ENCODE data around the gene ZSCAN9.

ZSCAN9 gene

GRCh38 chr6:28252009-28252975, 27.2 kb downstream of the ZSCAN9 start, which contains the start of gene ZKSCAN4:
Gene ZKSCAN4 (minus strand): TSS chr6:28252269. CDS start chr6:28251980, 289 bp downstream.
- Histone ChIP-seq H2AFZ (ENCODE audit: low read depth, low read length) (peak within 1 kb of the TSS; percentile 94), H3K36me3 (ENCODE audit: insufficient read depth, low read length) (peaks cover 10% of the 10 kb centered on the region), H3K4me2 (ENCODE audit: insufficient read depth, low read length) (peak within 1 kb of the TSS; percentile 82), H3K9me3 (ENCODE audit: insufficient read depth, low read length, severe bottlenecking) (no peaks in the 10 kb centered on the region), H3K4me3 (ENCODE audit: low read depth in 1 of 2, low read length in 2 of 2) (peak within 1 kb of the TSS; percentile 94), H4K20me1 (ENCODE audit: insufficient read depth, low read length) (no peaks in the 10 kb centered on the region), H3K27me3 (ENCODE audit: insufficient read depth, low read length, poor library complexity) (no peaks in the 10 kb centered on the region), H3K27ac (ENCODE audit: low read length) (peak within 1 kb of the TSS; percentile 86), H3K79me2 (ENCODE audit: insufficient read depth, low read length) (peaks cover 22% of the 10 kb centered on the region), H3K9ac (ENCODE audit: low read depth, low read length) (peak within 1 kb of the TSS; percentile 83), H3K4me1 (ENCODE audit: insufficient read depth, low read length) (peaks cover 27% of the 10 kb centered on the region)
- DNase-seq (peak; percentile 88), ATAC-seq (ENCODE audit: insufficient read depth, low read depth) (peak; percentile 95)
- TF ChIP-seq EZH2 (IDR thresholded peaks at IDR 0.05; ENCODE audit: borderline replicate concordance, low read depth, low read length, severe bottlenecking) (no peak), CTCF (IDR thresholded peaks at IDR 0.05; ENCODE audit: borderline replicate concordance, extremely low read depth, low read length, poor library complexity, severe bottlenecking) (no peak)

GRCh38 chr6:28254121-28254519, 29.0 kb downstream of the ZSCAN9 start:
- H3K27ac ChIP-seq (ENCODE audit: low read length): no peak overlapping the region
- H3K4me2 ChIP-seq (ENCODE audit: insufficient read depth, low read length): no peak overlapping the region
- no peaks in the 10 kb centered on the region for H3K27me3 ChIP-seq (ENCODE audit: insufficient read depth, low read length, poor library complexity)

GRCh38 chr6:28257042-28257441, 32.0 kb downstream of the ZSCAN9 start:
- Histone ChIP-seq H3K4me2 (ENCODE audit: insufficient read depth, low read length) (no peak overlapping the region), H3K27me3 (ENCODE audit: insufficient read depth, low read length, poor library complexity) (no peaks in the 10 kb centered on the region), H3K9me3 (ENCODE audit: insufficient read depth, low read length, severe bottlenecking) (no peaks in the 10 kb centered on the region), H3K79me2 (ENCODE audit: insufficient read depth, low read length) (peaks cover 3% of the 10 kb centered on the region), H3K36me3 (ENCODE audit: insufficient read depth, low read length) (no peaks in the 10 kb centered on the region), H3K4me3 (ENCODE audit: low read depth in 1 of 2, low read length in 2 of 2) (no peak overlapping the region), H2AFZ (ENCODE audit: low read depth, low read length) (no peak overlapping the region), H3K27ac (ENCODE audit: low read length) (no peak overlapping the region), H3K4me1 (ENCODE audit: insufficient read depth, low read length) (peaks cover 11% of the 10 kb centered on the region), H3K9ac (ENCODE audit: low read depth, low read length) (no peak overlapping the region), H4K20me1 (ENCODE audit: insufficient read depth, low read length) (no peaks in the 10 kb centered on the region)
- ATAC-seq (ENCODE audit: insufficient read depth, low read depth) (no peak), DNase-seq (no peak)
- no peak for TF ChIP-seq EZH2 (IDR thresholded peaks at IDR 0.05; ENCODE audit: borderline replicate concordance, low read depth, low read length, severe bottlenecking)
- TF ChIP-seq CTCF (IDR thresholded peaks at IDR 0.05; ENCODE audit: borderline replicate concordance, extremely low read depth, low read length, poor library complexity, severe bottlenecking): no peak

More at GRCh38 chr6:28254121-28254519, 29.0 kb downstream of the ZSCAN9 start:
- ATAC-seq (ENCODE audit: insufficient read depth, low read depth): no peak
- DNase-seq: no peak
- Histone ChIP-seq H3K9ac (ENCODE audit: low read depth, low read length) (no peak overlapping the region), H4K20me1 (ENCODE audit: insufficient read depth, low read length) (no peaks in the 10 kb centered on the region), H3K4me1 (ENCODE audit: insufficient read depth, low read length) (peaks cover 27% of the 10 kb centered on the region), H3K79me2 (ENCODE audit: insufficient read depth, low read length) (peaks cover 22% of the 10 kb centered on the region), H3K4me3 (ENCODE audit: low read depth in 1 of 2, low read length in 2 of 2) (no peak overlapping the region), H3K36me3 (ENCODE audit: insufficient read depth, low read length) (peaks cover 5% of the 10 kb centered on the region), H2AFZ (ENCODE audit: low read depth, low read length) (no peak overlapping the region), H3K9me3 (ENCODE audit: insufficient read depth, low read length, severe bottlenecking) (no peaks in the 10 kb centered on the region)
- TF ChIP-seq CTCF (IDR thresholded peaks at IDR 0.05; ENCODE audit: borderline replicate concordance, extremely low read depth, low read length, poor library complexity, severe bottlenecking): no peak
- no peak for TF ChIP-seq EZH2 (IDR thresholded peaks at IDR 0.05; ENCODE audit: borderline replicate concordance, low read depth, low read length, severe bottlenecking)

Measured in DND-41 (cell line).